HepG2 (cell line): ENCODE results near the gene TBC1D10B. TPM values are rescaled to one million over a fixed set of nuclear protein-coding genes. Genes with fewer than 3 reads are reported as not detected.

ENCODE experiments used
- AKAP8 ChIP-seq: sonication (generic); formaldehyde crosslinking; IDR thresholded peaks from 2 replicates; pipeline ENCODE4 v1.5.1; 2020; ENCODE audit warnings: mild to moderate bottlenecking, missing genetic modification reagents
- CEBPG ChIP-seq: IDR thresholded peaks from 2 replicates; pipeline ENCODE4 v1.6.1; 2016
- ELF4 ChIP-seq: sonication (generic); formaldehyde crosslinking; IDR thresholded peaks from 2 replicates; pipeline ENCODE4 v1.5.0; 2020; ENCODE audit warnings: missing genetic modification reagents, mild to moderate bottlenecking, moderate library complexity, borderline replicate concordance
- FLYWCH1 ChIP-seq: sonication (generic); formaldehyde crosslinking; IDR thresholded peaks from 2 replicates; pipeline ENCODE4 v1.8.1; 2023; ENCODE audit warnings: mild to moderate bottlenecking, missing genetic modification reagents
- HMG20A ChIP-seq: IDR thresholded peaks from 2 replicates; pipeline ENCODE4 v1.6.1; 2016; ENCODE audit warnings: borderline replicate concordance
- HMG20B ChIP-seq: conservative IDR thresholded peaks from 2 replicates; pipeline ENCODE4 v1.6.1; 2016; ENCODE audit warnings: missing genetic modification reagents, missing compliant biosample characterization
- KDM5B ChIP-seq: sonication (generic); formaldehyde crosslinking; IDR thresholded peaks from 2 replicates; pipeline ENCODE4 v1.4.0; 2020; ENCODE audit warnings: missing genetic modification reagents, mild to moderate bottlenecking, borderline replicate concordance
- KLF11 ChIP-seq: IDR thresholded peaks from 2 replicates; pipeline ENCODE4 v1.6.1; 2016; ENCODE audit warnings: missing compliant biosample characterization
- KLF12 ChIP-seq: sonication (generic); formaldehyde crosslinking; IDR thresholded peaks from 2 replicates; pipeline ENCODE4 v1.4.0; 2020; ENCODE audit warnings: missing genetic modification reagents, borderline replicate concordance
- NAIF1 ChIP-seq: sonication (generic); formaldehyde crosslinking; IDR thresholded peaks from 2 replicates; pipeline ENCODE4 v1.5.0; 2020; ENCODE audit warnings: mild to moderate bottlenecking, missing genetic modification reagents, borderline replicate concordance
- NFATC3 ChIP-seq: sonication (generic); formaldehyde crosslinking; IDR thresholded peaks from 2 replicates; pipeline ENCODE4 v1.5.1; 2020; ENCODE audit warnings: mild to moderate bottlenecking, missing genetic modification reagents
- PHF5A ChIP-seq: IDR thresholded peaks from one replicate; pipeline ENCODE4 v1.6.1; 2018; ENCODE audit warnings: low read depth, missing genetic modification reagents; ENCODE audit not compliant: unreplicated experiment
- PRDM4 ChIP-seq: sonication (generic); formaldehyde crosslinking; IDR thresholded peaks from 2 replicates; pipeline ENCODE4 v1.9.0; 2021; ENCODE audit warnings: missing genetic modification reagents, borderline replicate concordance
- SIN3B ChIP-seq: fragments of 150-350 bp; IDR thresholded peaks from 2 replicates; pipeline ENCODE4 v1.6.1; 2014; ENCODE audit warnings: low read length
- TEAD3 ChIP-seq: optimal IDR thresholded peaks from 2 replicates; pipeline ENCODE3; 2016; ENCODE audit warnings: borderline replicate concordance
- ZBTB21 ChIP-seq: sonication (generic); formaldehyde crosslinking; IDR thresholded peaks from 2 replicates; pipeline ENCODE4 v1.4.0; 2020; ENCODE audit warnings: missing genetic modification reagents
- ZEB1 ChIP-seq: IDR thresholded peaks from 2 replicates; pipeline ENCODE4 v1.6.1; 2012; ENCODE audit warnings: mild to moderate bottlenecking, low read depth, inconsistent platforms; ENCODE audit not compliant: insufficient replicate concordance
- ZFP37 ChIP-seq: sonication (generic); formaldehyde crosslinking; IDR thresholded peaks from 2 replicates; pipeline ENCODE4 v1.4.0; 2020; ENCODE audit warnings: missing genetic modification reagents, borderline replicate concordance
- ZFP82 ChIP-seq: sonication (generic); formaldehyde crosslinking; IDR thresholded peaks from 2 replicates; pipeline ENCODE4 v1.5.1; 2020; ENCODE audit warnings: mild to moderate bottlenecking, missing genetic modification reagents, borderline replicate concordance
- ZFP90 ChIP-seq: sonication (generic); formaldehyde crosslinking; IDR thresholded peaks from 2 replicates; pipeline ENCODE4 v1.8.0; 2022; ENCODE audit warnings: missing genetic modification reagents, mild to moderate bottlenecking, inconsistent platforms, borderline replicate concordance
- ZNF296 ChIP-seq: sonication (generic); formaldehyde crosslinking; conservative IDR thresholded peaks from 2 replicates; pipeline ENCODE4 v1.5.0; 2020; ENCODE audit warnings: mild to moderate bottlenecking, missing genetic modification reagents
- ZNF441 ChIP-seq: sonication (generic); formaldehyde crosslinking; IDR thresholded peaks from 2 replicates; pipeline ENCODE4 v1.7.0; 2021; ENCODE audit warnings: missing genetic modification reagents, borderline replicate concordance
- ZNF572 ChIP-seq: sonication (generic); formaldehyde crosslinking; IDR thresholded peaks from 2 replicates; pipeline ENCODE4 v1.5.1; 2020; ENCODE audit warnings: mild to moderate bottlenecking, missing genetic modification reagents
- ZNF766 ChIP-seq: sonication (generic); formaldehyde crosslinking; IDR thresholded peaks from 2 replicates; pipeline ENCODE4 v1.5.0; 2020; ENCODE audit warnings: missing genetic modification reagents, borderline replicate concordance
- ZNF776 ChIP-seq: sonication (generic); formaldehyde crosslinking; IDR thresholded peaks from 2 replicates; pipeline ENCODE4 v1.4.0; 2020; ENCODE audit warnings: mild to moderate bottlenecking, missing genetic modification reagents
- polyA plus RNA-seq, 8 experiments: library from polyadenylated mRNA; depleted of rRNA in 3 of 8; stranded (reverse) in 7 of 8; unstranded in 1 of 8; fragments of >200 nt; fragmentation: Illumina TruSeq in 4 of 8; extraction: Trizol in 4 of 8; gene quantifications; 2 replicates each; pipeline versions ENCODE4 v1.2.1 to v1.2.3, GENCODE V29; 2011 to 2016; ENCODE audit warnings: low read depth in 4 of 8, missing spikeins in 1 of 8, mixed read lengths in 1 of 8; ENCODE audit not compliant: insufficient read depth in 1 of 8
- total RNA-seq, 5 experiments: library from RNA; depleted of rRNA; stranded (reverse); fragments of >200 nt; fragmentation: Illumina TruSeq; extraction: Trizol; gene quantifications; 2 replicates each; pipeline ENCODE4 v1.2.3, GENCODE V29; 2016; ENCODE audit warnings: low read depth in 1 of 5
- TF ChIP-seq, protein P1 (sequence below): sonication (generic); formaldehyde crosslinking; IDR thresholded peaks from 2 replicates; pipeline ENCODE4 v1.4.0; 2020; ENCODE audit warnings: missing genetic modification reagents, mild to moderate bottlenecking, borderline replicate concordance

TBC1D10B gene
- total and polyA plus RNA-seq, 2 of the 13 experiments (the other 11 are each of a cell fraction or from before 2014, with no cell fraction given), result 15.7 to 24.8 TPM

- TF ChIP-seq PRDM4, result no peak
- TF ChIP-seq ZNF776, result 0 out of 2 replicates have a peak, but pooled peaks have one; percentile 13
- no peak for TF ChIP-seq ZFP37 (CRISPR knock-in tag)
- no peak for TF ChIP-seq ZNF766 (CRISPR knock-in tag)
- TF ChIP-seq ZFP90, result no peak
- peak; percentile 22 for TF ChIP-seq TEAD3 (CRISPR knock-in tag)
- no peak for TF ChIP-seq PHF5A (CRISPR knock-in tag)
- 0 out of 2 replicates have a peak, but pooled peaks have one; percentile 28 for TF ChIP-seq AKAP8 (CRISPR knock-in tag)
- TF ChIP-seq FLYWCH1 (CRISPR knock-in tag), result 0 out of 2 replicates have a peak, but pooled peaks have one; percentile 48
- TF ChIP-seq SIN3B, result no peak
- TF ChIP-seq ZNF441 (CRISPR knock-in tag), result peak; percentile 86
- TF ChIP-seq ZEB1, result no peak
- TF ChIP-seq KDM5B, result 0 out of 2 replicates have a peak, but pooled peaks have one; percentile 1
- TF ChIP-seq NFATC3 (CRISPR knock-in tag), result no peak
- TF ChIP-seq KLF11, result 0 out of 2 replicates have a peak, but pooled peaks have one; percentile 33
- TF ChIP-seq ZNF296 (CRISPR knock-in tag), result no peak
- TF ChIP-seq, protein P1, sequence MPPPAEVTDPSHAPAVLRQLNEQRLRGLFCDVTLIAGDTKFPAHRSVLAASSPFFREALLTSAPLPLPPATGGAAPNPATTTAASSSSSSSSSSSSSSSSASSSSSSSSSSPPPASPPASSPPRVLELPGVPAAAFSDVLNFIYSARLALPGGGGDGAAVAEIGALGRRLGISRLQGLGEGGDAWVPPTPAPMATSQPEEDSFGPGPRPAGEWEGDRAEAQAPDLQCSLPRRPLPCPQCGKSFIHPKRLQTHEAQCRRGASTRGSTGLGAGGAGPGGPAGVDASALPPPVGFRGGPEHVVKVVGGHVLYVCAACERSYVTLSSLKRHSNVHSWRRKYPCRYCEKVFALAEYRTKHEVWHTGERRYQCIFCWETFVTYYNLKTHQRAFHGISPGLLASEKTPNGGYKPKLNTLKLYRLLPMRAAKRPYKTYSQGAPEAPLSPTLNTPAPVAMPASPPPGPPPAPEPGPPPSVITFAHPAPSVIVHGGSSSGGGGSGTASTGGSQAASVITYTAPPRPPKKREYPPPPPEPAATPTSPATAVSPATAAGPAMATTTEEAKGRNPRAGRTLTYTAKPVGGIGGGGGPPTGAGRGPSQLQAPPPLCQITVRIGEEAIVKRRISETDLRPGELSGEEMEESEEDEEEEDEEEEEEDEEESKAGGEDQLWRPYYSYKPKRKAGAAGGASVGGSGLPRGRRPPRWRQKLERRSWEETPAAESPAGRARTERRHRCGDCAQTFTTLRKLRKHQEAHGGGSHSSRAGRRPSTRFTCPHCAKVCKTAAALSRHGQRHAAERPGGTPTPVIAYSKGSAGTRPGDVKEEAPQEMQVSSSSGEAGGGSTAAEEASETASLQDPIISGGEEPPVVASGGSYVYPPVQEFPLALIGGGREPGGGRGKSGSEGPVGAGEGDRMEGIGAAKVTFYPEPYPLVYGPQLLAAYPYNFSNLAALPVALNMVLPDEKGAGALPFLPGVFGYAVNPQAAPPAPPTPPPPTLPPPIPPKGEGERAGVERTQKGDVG (CRISPR knock-in tag), result no peak
- TF ChIP-seq NAIF1 (CRISPR knock-in tag), result peak; percentile 43; the same call in 1 of the 2 replicates
- TF ChIP-seq ZBTB21, result no peak
- TF ChIP-seq ZFP82, result 0 out of 2 replicates have a peak, but pooled peaks have one; percentile 17
- TF ChIP-seq CEBPG (CRISPR knock-in tag), result no peak
- TF ChIP-seq HMG20B (CRISPR knock-in tag), result no peak
- TF ChIP-seq KLF12, result 0 out of 2 replicates have a peak, but pooled peaks have one; percentile 10
- TF ChIP-seq ELF4 (CRISPR knock-in tag), result 0 out of 2 replicates have a peak, but pooled peaks have one; percentile 6
- TF ChIP-seq HMG20A (CRISPR knock-in tag), result no peak
- TF ChIP-seq ZNF572 (CRISPR knock-in tag), result no peak
These were observed 6.9 kb upstream of the TBC1D10B start (continued) for GRCh38 chr16:30377050-30377811.
